OCI-LY7 (cell line): ENCODE measurements around the gene PLA2G2D.

Experiments used
- EZH2phosphoT487 ChIP-seq: fragments of 200-600 bp; sonication (generic); IDR thresholded peaks from 2 replicates; pipeline ENCODE4 v1.6.1; 2018; ENCODE audit warnings: low read depth, borderline replicate concordance, mild to moderate bottlenecking, mixed run types, antibody characterized with exemption, low read length, moderate library complexity, mixed read lengths
- TF ChIP-seq, protein P1 (sequence below): fragments of 200-600 bp; sonication (generic); conservative IDR thresholded peaks from 2 replicates; pipeline ENCODE4 v1.5.1; 2014; ENCODE audit warnings: mild to moderate bottlenecking, antibody characterized with exemption, low read length, moderate library complexity, mixed read lengths

- TF ChIP-seq, protein P1, sequence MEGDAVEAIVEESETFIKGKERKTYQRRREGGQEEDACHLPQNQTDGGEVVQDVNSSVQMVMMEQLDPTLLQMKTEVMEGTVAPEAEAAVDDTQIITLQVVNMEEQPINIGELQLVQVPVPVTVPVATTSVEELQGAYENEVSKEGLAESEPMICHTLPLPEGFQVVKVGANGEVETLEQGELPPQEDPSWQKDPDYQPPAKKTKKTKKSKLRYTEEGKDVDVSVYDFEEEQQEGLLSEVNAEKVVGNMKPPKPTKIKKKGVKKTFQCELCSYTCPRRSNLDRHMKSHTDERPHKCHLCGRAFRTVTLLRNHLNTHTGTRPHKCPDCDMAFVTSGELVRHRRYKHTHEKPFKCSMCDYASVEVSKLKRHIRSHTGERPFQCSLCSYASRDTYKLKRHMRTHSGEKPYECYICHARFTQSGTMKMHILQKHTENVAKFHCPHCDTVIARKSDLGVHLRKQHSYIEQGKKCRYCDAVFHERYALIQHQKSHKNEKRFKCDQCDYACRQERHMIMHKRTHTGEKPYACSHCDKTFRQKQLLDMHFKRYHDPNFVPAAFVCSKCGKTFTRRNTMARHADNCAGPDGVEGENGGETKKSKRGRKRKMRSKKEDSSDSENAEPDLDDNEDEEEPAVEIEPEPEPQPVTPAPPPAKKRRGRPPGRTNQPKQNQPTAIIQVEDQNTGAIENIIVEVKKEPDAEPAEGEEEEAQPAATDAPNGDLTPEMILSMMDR: no peak
- no peak for TF ChIP-seq EZH2phosphoT487
Measured at GRCh38 chr1:20076223-20076622, 43.1 kb downstream of the PLA2G2D start.
